ENCODE measurements around the gene PODXL2. TPM values are rescaled to one million over a fixed set of nuclear protein-coding genes. Genes with fewer than 3 reads are reported as not detected.
A peak's percentile ranks its signal among the peaks of the same experiment; 100 is the strongest.

Gene PODXL2
- total RNA-seq, 4 donors from 2014 or later, result 1.5 to 3.2 (median 2.0) TPM

DNA sequence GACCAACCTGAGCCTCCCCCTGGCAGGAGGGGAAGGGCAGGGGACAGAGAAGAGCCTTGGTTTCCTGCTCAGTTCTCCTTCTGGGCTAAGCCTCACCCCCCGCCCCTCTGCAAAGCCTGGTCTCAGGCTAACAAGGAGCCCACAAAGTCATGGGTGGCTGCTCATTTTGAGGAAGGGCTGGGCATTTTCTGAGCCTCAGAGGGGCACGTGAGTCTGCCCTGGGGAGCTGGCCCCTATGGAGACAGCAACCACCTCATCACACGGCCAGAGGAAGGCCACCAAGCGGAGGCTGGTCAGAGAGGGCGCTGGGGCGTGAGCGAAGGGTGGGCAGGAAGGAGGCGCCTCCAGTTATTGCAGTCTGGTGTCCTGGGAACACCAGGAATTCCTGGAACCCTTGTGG, 62.5 kb downstream of the PODXL2 start:
- Histone ChIP-seq H3K9me3 (no peaks in the 10 kb centered on the region), H3K27ac (peak overlapping the region; percentile 14 to 89 (median 83)), H3K4me3 (no peak overlapping the region), H3K27me3 (no peaks in the 10 kb centered on the region), H3K36me3 (peaks cover 0 to 12% of the 10 kb centered on the region in 2 donors), H3K4me1 (peaks cover 27 to 33% of the 10 kb centered on the region in 2 donors)
- in situ Hi-C loops (cut with MboI; ENCODE audit: low sequenced_read_pairs in 4 of 4), result no loop called here
- DNase-seq (no peak), ATAC-seq (no peak)
- intact Hi-C loops (cut with DNase I; ENCODE audit: low total_unique reads), result no loop called here
- TF ChIP-seq, protein P1, sequence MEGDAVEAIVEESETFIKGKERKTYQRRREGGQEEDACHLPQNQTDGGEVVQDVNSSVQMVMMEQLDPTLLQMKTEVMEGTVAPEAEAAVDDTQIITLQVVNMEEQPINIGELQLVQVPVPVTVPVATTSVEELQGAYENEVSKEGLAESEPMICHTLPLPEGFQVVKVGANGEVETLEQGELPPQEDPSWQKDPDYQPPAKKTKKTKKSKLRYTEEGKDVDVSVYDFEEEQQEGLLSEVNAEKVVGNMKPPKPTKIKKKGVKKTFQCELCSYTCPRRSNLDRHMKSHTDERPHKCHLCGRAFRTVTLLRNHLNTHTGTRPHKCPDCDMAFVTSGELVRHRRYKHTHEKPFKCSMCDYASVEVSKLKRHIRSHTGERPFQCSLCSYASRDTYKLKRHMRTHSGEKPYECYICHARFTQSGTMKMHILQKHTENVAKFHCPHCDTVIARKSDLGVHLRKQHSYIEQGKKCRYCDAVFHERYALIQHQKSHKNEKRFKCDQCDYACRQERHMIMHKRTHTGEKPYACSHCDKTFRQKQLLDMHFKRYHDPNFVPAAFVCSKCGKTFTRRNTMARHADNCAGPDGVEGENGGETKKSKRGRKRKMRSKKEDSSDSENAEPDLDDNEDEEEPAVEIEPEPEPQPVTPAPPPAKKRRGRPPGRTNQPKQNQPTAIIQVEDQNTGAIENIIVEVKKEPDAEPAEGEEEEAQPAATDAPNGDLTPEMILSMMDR (IDR thresholded peaks at IDR 0.05 in 4 of 5, conservative IDR thresholded peaks at IDR 0.05 in 1 of 5), result no peak
- TF ChIP-seq POLR2A (IDR thresholded peaks at IDR 0.05), result no peak

DNA sequence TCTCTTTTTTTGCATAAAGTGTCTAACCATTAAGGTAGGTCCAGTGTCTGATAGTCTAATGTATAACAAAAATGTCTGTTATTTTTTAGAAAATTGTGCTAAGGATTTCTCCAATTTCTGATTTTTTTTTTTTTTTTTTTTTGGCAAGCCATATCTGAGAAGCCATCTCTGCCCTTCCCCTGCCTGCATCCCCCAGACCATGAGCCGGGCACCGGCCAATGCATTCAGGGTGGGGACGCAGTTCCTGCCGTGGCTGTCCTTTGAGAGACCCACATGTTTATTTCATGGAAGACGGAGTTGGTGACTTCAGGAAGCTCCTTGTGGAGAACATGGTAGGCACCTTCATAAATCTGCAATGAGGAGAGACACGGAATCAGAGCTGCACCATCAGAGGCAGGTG, 63.0 kb downstream of the PODXL2 start:
- Histone ChIP-seq H3K27me3 (no peaks in the 10 kb centered on the region), H3K36me3 (peaks cover 0 to 12% of the 10 kb centered on the region in 2 donors), H3K4me3 (no peak overlapping the region), H3K4me1 (peaks cover 32 to 38% of the 10 kb centered on the region in 2 donors), H3K9me3 (no peaks in the 10 kb centered on the region), H3K27ac (peak overlapping the region in 1 of 4 donors; percentile 85)
- intact Hi-C loops (cut with DNase I; ENCODE audit: low total_unique reads), result no loop called here
- no peak for ATAC-seq
- TF ChIP-seq, protein P1 (IDR thresholded peaks at IDR 0.05 in 4 of 5, conservative IDR thresholded peaks at IDR 0.05 in 1 of 5), result no peak
- TF ChIP-seq POLR2A (IDR thresholded peaks at IDR 0.05), result no peak
- in situ Hi-C loops (cut with MboI; ENCODE audit: low sequenced_read_pairs in 4 of 4), result no loop called here
- DNase-seq, result no peak

DNA sequence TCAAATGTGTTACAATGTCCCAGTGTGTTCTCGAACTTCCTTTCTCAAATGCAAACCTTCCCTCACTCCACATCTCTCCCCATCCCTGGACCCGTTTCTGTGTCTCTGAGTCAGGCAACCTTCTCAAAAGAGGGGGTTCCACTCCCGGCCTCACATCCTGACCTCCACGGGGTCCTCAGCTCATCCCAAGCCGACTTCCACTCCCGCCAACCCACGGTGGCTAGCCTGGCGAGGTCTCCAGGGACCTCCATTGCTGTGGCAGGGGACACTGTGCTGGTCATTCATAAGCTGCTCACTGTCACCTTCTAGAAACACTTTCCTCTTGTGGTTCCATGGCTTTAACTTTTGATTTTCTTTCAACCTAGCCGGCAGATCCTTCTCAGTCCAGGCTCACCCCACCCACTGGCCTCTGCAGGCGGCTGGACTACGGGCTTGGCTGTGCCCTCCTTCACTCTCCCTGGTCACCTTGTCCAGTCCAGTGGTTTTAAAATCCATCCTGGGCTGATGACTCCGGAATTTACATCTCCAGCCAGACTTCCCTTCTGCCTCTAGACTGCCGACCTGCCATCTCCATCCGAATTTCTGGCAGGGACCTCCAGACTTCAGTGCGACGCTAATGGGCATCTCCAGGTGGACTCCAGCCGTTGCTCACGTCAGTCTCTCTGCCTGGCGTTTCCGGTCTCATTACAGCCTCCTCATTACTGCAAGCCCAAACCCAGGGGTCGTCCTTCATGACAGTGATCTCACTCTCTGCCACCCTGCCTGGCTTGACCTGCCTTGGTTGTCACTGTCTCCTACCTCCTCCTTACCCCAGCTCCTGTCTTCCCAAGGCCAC, 63.7 kb downstream of the PODXL2 start:
- Histone ChIP-seq H3K4me1 (peaks cover 37 to 44% of the 10 kb centered on the region in 2 donors), H3K9me3 (no peaks in the 10 kb centered on the region), H3K27me3 (no peaks in the 10 kb centered on the region), H3K27ac (peak overlapping the region in 3 of 4 donors; percentile 3 to 20 (median 16)), H3K36me3 (peaks cover 0 to 12% of the 10 kb centered on the region in 2 donors), H3K4me3 (no peak overlapping the region)
- DNase-seq (no peak), ATAC-seq (no peak)
- intact Hi-C loops (cut with DNase I; ENCODE audit: low total_unique reads), result no loop called here
- in situ Hi-C loops (cut with MboI; ENCODE audit: low sequenced_read_pairs in 4 of 4), result no loop called here
- TF ChIP-seq POLR2A (IDR thresholded peaks at IDR 0.05), result no peak
- TF ChIP-seq, protein P1 (IDR thresholded peaks at IDR 0.05 in 4 of 5, conservative IDR thresholded peaks at IDR 0.05 in 1 of 5), result no peak

DNA sequence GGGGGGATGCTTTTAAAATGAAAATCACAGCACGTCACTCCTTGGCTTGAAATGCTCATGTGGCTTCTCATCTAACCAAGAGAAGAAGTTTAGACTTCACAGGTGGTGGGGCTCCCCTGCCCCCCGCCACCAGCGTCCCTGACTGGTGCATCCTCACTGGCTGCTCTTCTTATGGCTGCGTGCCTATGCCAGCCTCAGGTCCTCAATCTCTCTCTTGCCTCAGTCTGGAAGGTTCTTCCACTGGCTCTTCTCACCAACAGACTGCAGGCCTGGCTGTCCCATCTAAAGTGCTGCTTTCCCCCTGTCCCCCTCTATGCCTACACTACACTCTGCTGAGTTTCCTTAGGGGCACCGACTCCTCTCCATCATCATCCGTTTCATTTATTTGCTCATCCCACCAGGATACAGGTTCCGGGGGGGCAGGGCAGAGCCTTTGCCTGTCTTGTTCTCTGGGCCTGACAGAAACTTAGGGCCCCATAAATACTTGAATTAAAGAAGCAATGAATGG, 64.4 kb downstream of the PODXL2 start:
- no peak for ATAC-seq

More for the DNA sequence above, 64.4 kb downstream of the PODXL2 start:
- H3K27ac ChIP-seq, result peak overlapping the region in 2 of 4 donors; percentile 13 to 16
- H3K4me1 ChIP-seq, result peaks cover 37 to 44% of the 10 kb centered on the region in 2 donors
- no peak overlapping the region for H3K4me3 ChIP-seq
- DNase-seq, result no peak
- H3K9me3 ChIP-seq, result no peaks in the 10 kb centered on the region
- intact Hi-C loops (cut with DNase I; ENCODE audit: low total_unique reads), result no loop called here
- in situ Hi-C loops (cut with MboI; ENCODE audit: low sequenced_read_pairs in 4 of 4), result no loop called here
- peaks cover 0 to 12% of the 10 kb centered on the region in 2 donors for H3K36me3 ChIP-seq
- no peaks in the 10 kb centered on the region for H3K27me3 ChIP-seq
- TF ChIP-seq, protein P1 (IDR thresholded peaks at IDR 0.05 in 4 of 5, conservative IDR thresholded peaks at IDR 0.05 in 1 of 5), result no peak
- TF ChIP-seq POLR2A (IDR thresholded peaks at IDR 0.05), result no peak

Measured in gastrocnemius medialis (tissue), 4 donors.